ENCODE results near the gene NUPR2. TPM values are rescaled to one million over a fixed set of nuclear protein-coding genes. Genes with fewer than 3 reads are reported as not detected.
"Not testable (repeated sequence)": the region's sequence is repeated elsewhere in the genome, so short reads cannot be mapped to it uniquely, and the experiment has no call there.

NUPR2 gene
- total RNA-seq, 4 donors from 2014 or later, result not detected

DNA sequence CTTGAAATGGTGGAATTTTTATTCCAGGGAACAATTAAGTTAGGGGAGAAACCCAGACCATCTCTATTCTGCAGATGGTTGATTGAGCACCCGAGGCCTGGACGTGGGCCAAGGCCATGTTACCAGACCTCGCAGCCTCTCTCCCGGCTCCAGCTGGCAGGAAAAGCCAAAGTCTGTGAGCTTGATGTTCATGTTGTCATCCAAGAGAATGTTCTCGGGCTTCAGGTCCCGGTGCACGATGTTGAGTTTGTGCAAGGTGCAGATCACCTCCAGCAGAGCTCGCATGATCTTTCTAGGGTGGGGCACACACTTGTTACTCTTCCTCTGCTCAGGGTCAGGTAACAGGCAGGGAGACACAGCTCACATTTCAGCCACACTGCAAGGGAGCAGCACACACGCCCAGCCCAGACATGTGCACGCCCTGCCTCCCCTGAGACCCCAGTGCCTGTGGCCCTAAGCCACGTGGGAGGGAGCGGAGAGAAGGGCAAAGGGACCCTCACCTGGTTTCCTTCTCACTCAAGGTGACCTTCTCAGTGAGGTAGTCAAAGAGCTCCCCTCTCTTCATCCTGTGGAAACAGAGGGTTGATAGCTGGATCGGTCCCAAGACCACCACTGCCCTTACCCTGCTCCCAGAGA, 32.9 kb downstream of the NUPR2 start:
- Histone ChIP-seq H3K27ac (no peak overlapping the region), H3K4me1 (peaks cover 0 to 31% (median 10%) of the 10 kb centered on the region in 4 donors), H3K4me3 (no peak overlapping the region), H3K36me3 (peaks cover 0 to 65% (median 0%) of the 10 kb centered on the region in 3 donors), H3K27me3 (no peaks in the 10 kb centered on the region), H3K9me3 (no peaks in the 10 kb centered on the region)
- no peak for TF ChIP-seq EP300 (IDR thresholded peaks at IDR 0.05)
- TF ChIP-seq POLR2A (IDR thresholded peaks at IDR 0.05), result no peak
- no peak for TF ChIP-seq CTCF (IDR thresholded peaks at IDR 0.05)
- 54 to 64% methylated on average over 11 to 13 of the region's 13 CpGs for WGBS, 2 donors
- DNase-seq (ENCODE audit: low spot score in 2 of 2), result no peak

- H3K9me3 ChIP-seq, result no peaks in the 10 kb centered on the region
- H3K27me3 ChIP-seq, result no peaks in the 10 kb centered on the region
- no peak overlapping the region for H3K27ac ChIP-seq
- H3K4me1 ChIP-seq, result peaks cover 0 to 31% (median 10%) of the 10 kb centered on the region in 4 donors
- H3K4me3 ChIP-seq, result no peak overlapping the region
- peaks cover 0 to 63% (median 0%) of the 10 kb centered on the region in 3 donors for H3K36me3 ChIP-seq
- no peak for DNase-seq (ENCODE audit: low spot score in 2 of 2)
- no peak for TF ChIP-seq CTCF (IDR thresholded peaks at IDR 0.05)
- WGBS, 2 donors, result 92 to 94% methylated on average over 24 to 27 of the region's 29 CpGs
These were observed 34.4 kb downstream of the NUPR2 start for GRCh38 chr7:56081626-56082340.

- H3K36me3 ChIP-seq, result peaks cover 0 to 62% (median 0%) of the 10 kb centered on the region in 3 donors
- not testable (repeated sequence) for H3K27me3 ChIP-seq; DNase-seq (ENCODE audit: low spot score in 2 of 2); H3K9me3 ChIP-seq; H3K4me3 ChIP-seq
- peaks cover 0 to 31% (median 10%) of the 10 kb centered on the region in 4 donors for H3K4me1 ChIP-seq
- H3K27ac ChIP-seq, result peak overlapping the region in 1 of 4 donors; percentile 78
- WGBS, 2 donors, result 91 to 92% methylated on average over 27 to 28 of the region's 28 CpGs
These were observed 35.3 kb downstream of the NUPR2 start for GRCh38 chr7:56080726-56081435.

DNA sequence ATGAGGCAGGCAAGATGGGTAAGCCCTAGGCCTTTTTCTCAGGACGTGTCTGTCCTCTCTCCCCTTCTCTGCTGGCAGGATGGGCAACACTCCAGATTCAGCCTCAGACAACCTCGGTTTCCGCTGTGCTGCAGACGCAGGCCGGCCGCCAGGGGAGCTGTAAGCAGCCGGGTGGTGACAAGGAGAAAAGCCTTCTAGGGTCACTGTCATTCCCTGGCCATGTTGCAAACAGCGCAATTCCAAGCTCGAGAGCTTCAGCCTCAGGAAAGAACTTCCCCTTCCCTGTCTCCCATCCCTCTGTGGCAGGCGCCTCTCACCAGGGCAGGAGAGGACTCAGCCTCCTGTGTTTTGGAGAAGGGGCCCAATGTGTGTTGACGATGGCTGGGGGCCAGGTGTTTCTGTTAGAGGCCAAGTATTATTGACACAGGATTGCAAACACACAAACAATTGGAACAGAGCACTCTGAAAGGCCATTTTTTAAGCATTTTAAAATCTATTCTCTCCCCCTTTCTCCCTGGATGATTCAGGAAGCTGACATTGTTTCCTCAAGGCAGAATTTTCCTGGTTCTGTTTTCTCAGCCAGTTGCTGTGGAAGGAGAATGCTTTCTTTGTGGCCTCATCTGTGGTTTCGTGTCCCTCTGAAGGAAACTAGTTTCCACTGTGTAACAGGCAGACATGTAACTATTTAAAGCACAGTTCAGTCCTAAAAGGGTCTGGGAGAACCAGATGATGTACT, 36.6 kb downstream of the NUPR2 start:
- Histone ChIP-seq H3K36me3 (peaks cover 0 to 54% (median 0%) of the 10 kb centered on the region in 3 donors), H3K27me3 (no peaks in the 10 kb centered on the region), H3K27ac (peak overlapping the region in 3 of 4 donors; percentile 18 to 78 (median 65)), H3K4me1 (peaks cover 0 to 31% (median 10%) of the 10 kb centered on the region in 4 donors), H3K4me3 (no peak overlapping the region), H3K9me3 (no peaks in the 10 kb centered on the region)
- peak; percentile 47 to 62 for DNase-seq (ENCODE audit: low spot score in 2 of 2)
- WGBS, 2 donors, result 30 to 36% methylated on average over 6 to 11 of the region's 12 CpGs
- TF ChIP-seq POLR2A (IDR thresholded peaks at IDR 0.05), result no peak
- peak; percentile 41 to 65 (median 55) for TF ChIP-seq CTCF (IDR thresholded peaks at IDR 0.05)

DNA sequence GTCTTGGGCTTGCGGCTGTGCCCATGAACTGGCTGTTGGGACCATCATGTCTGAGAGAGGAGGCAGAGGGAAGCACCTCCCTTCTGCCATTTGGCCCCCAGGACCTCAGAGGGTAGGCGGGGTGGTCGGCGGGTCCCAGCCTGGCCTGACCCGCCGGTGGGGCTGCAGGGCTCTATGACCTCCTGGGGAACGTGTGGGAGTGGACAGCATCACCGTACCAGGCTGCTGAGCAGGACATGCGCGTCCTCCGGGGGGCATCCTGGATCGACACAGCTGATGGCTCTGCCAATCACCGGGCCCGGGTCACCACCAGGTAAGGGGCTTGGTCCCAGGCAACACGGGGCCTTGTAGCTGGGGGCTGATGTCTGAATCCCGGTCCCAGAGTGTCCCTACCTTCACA, 38.0 kb downstream of the NUPR2 start:
- Histone ChIP-seq H3K27me3 (no peaks in the 10 kb centered on the region), H3K36me3 (peaks cover 0 to 52% (median 0%) of the 10 kb centered on the region in 3 donors), H3K27ac (no peak overlapping the region), H3K9me3 (no peaks in the 10 kb centered on the region), H3K4me1 (peaks cover 0 to 31% (median 10%) of the 10 kb centered on the region in 4 donors), H3K4me3 (no peak overlapping the region)
- WGBS, 2 donors, result 92 to 97% methylated on average over 6 to 15 of the region's 16 CpGs
- DNase-seq (ENCODE audit: low spot score in 2 of 2), result no peak
- TF ChIP-seq POLR2A (IDR thresholded peaks at IDR 0.05) (no peak), EP300 (IDR thresholded peaks at IDR 0.05) (no peak), CTCF (IDR thresholded peaks at IDR 0.05) (no peak)

All from tibial nerve (tissue), 4 donors.